Common myeloid progenitor, CD34-positive (primary cell): Measurements from ENCODE around the gene TMEM208.
A peak's percentile ranks its signal among the peaks of the same experiment; 100 is the strongest.

Experiments used
- CTCF ChIA-PET: fragments of 350-600 bp; sonication (Branson Sonifier 250); formaldehyde crosslinking; loops from one replicate; lab custom pipeline; 2021; ENCODE audit warnings: antibody characterized with exemption; lab: Charles Lee
- POLR2A ChIA-PET: fragments of 350-600 bp; sonication (Branson Sonifier 250); formaldehyde crosslinking; loops from one replicate; lab custom pipeline; 2021; ENCODE audit warnings: antibody characterized with exemption; lab: Charles Lee
- DNase-seq, 3 donors: peaks; one replicate each; pipeline versions ENCODE4 v3.0.0 to v3.0.0-alpha.2; 2013
- H3K27ac ChIP-seq, 2 experiments: 1 replicate in 1 of 2; 2 replicates in 1 of 2; pipeline ENCODE4 v1.7.0; 2013; ENCODE audit warnings: inconsistent platforms in 2 of 2, low read length in 2 of 2, mild to moderate bottlenecking in 2 of 2, low read depth in 1 of 2, moderate library complexity in 1 of 2; ENCODE audit not compliant: severe bottlenecking in 2 of 2, insufficient read depth in 1 of 2, poor library complexity in 1 of 2
- H3K27me3 ChIP-seq, 5 experiments: replicated peaks in 2 of 5; 1 replicate in 3 of 5; 2 replicates in 2 of 5; pipeline versions ENCODE4 v1.6.1 to v1.7.0; 2013; ENCODE audit warnings: low read length in 4 of 5, mild to moderate bottlenecking in 2 of 5, moderate library complexity in 2 of 5, inconsistent platforms in 1 of 5; ENCODE audit not compliant: insufficient read depth in 5 of 5, control insufficient read depth in 4 of 5
- H3K36me3 ChIP-seq, 4 experiments: 1 replicate in 2 of 4; 2 replicates in 2 of 4; pipeline versions ENCODE4 v1.6.1 to v1.7.0; 2013; ENCODE audit warnings: low read length in 3 of 4, control low read depth in 1 of 4, mild to moderate bottlenecking in 1 of 4; ENCODE audit not compliant: control insufficient read depth in 4 of 4, insufficient read depth in 4 of 4
- H3K4me1 ChIP-seq, 4 experiments: 1 replicate in 3 of 4; 2 replicates in 1 of 4; pipeline versions ENCODE4 v1.6.1 to v1.7.1; 2013; ENCODE audit warnings: low read length in 3 of 4, mild to moderate bottlenecking in 3 of 4, control low read depth in 1 of 4, inconsistent platforms in 1 of 4, moderate library complexity in 1 of 4; ENCODE audit not compliant: control insufficient read depth in 4 of 4, insufficient read depth in 4 of 4; ENCODE audit errors: control extremely low read depth in 1 of 4
- H3K4me3 ChIP-seq, 7 experiments: 1 replicate in 4 of 7; 2 replicates in 3 of 7; pipeline versions ENCODE4 v1.5.1 to v1.7.0; 2013; ENCODE audit warnings: mild to moderate bottlenecking in 7 of 7, low read length in 6 of 7, moderate library complexity in 6 of 7, inconsistent platforms in 2 of 7, low read depth in 2 of 7, control low read depth in 1 of 7; ENCODE audit not compliant: insufficient read depth in 4 of 7, control insufficient read depth in 1 of 7; ENCODE audit errors: extremely low read depth in 1 of 7
- H3K9me3 ChIP-seq, 5 experiments: 1 replicate in 4 of 5; 2 replicates in 1 of 5; pipeline versions ENCODE4 v1.6.1 to v1.7.1; 2013; ENCODE audit warnings: low read length in 4 of 5, mild to moderate bottlenecking in 2 of 5, inconsistent platforms in 1 of 5, low read depth in 1 of 5, moderate library complexity in 1 of 5; ENCODE audit not compliant: control insufficient read depth in 4 of 5, insufficient read depth in 2 of 5; ENCODE audit errors: control extremely low read depth in 1 of 5
- WGBS: methylation state at CpG from one replicate; pipeline ENCODE4 v1.1.5; 2013; ENCODE audit not compliant: insufficient coverage; 5-methylcytosine and 5-hydroxymethylcytosine counted together

TMEM208 gene

GRCh38 chr16:67191995-67192681, 34.8 kb upstream of the TMEM208 start, which contains the start of gene E2F4:
Gene E2F4, plus strand, starts transcription at chr16:67192155. Its CDS starts 73 bp downstream, at chr16:67192228.
- peaks cover 0 to 22% (median 19%) of the 10 kb centered on the region in 4 experiments for H3K4me1 ChIP-seq
- 0% methylated on average over 51 of the region's 54 CpGs for WGBS
- peak; percentile 91 to 96 (median 96) for DNase-seq
- CTCF ChIA-PET, result interaction anchor here (0.8 to 4.8 kb wide), 7 partner anchors 9 to 53 kb away, joined by 3 to 17 read pairs (median 5); partner anchors contain the start of gene MATCAP1
- peaks cover 0 to 1% (median 0%) of the 10 kb centered on the region in 5 experiments for H3K27me3 ChIP-seq
- POLR2A ChIA-PET, result interaction anchor here (1.5 kb wide), 1 partner anchor 30 kb away, joined by 3 read pairs; no protein-coding TSS in a partner anchor
- peaks cover 10 to 38% (median 35%) of the 10 kb centered on the region in 4 experiments for H3K36me3 ChIP-seq
- peak within 1 kb of the TSS; percentile 66 to 90 for H3K27ac ChIP-seq
- H3K9me3 ChIP-seq, result no peaks in the 10 kb centered on the region
- peak within 1 kb of the TSS; percentile 72 to 98 (median 91) for H3K4me3 ChIP-seq

GRCh38 chr16:67192781-67193361, 34.1 kb upstream of the TMEM208 start:
- H3K9me3 ChIP-seq, result no peaks in the 10 kb centered on the region
- H3K36me3 ChIP-seq, result peaks cover 14 to 45% (median 42%) of the 10 kb centered on the region in 4 experiments
- DNase-seq, result no peak
- H3K4me1 ChIP-seq, result peaks cover 0 to 22% (median 19%) of the 10 kb centered on the region in 4 experiments
- 34% methylated on average over 16 of the region's 17 CpGs for WGBS
- peaks cover 0 to 1% (median 0%) of the 10 kb centered on the region in 5 experiments for H3K27me3 ChIP-seq
- peak overlapping the region; percentile 66 to 90 for H3K27ac ChIP-seq
- ChIA-PET CTCF (interaction anchor here (0.8 to 4.8 kb wide), 10 partner anchors 10 to 250 kb away, joined by 3 to 17 read pairs (median 4); partner anchors contain the start of gene MATCAP1), POLR2A (interaction anchor here (1.5 kb wide), 1 partner anchor 30 kb away, joined by 3 read pairs; no protein-coding TSS in a partner anchor)
- H3K4me3 ChIP-seq, result peak overlapping the region; percentile 72 to 98 (median 91)

- Histone ChIP-seq H3K27ac (peak overlapping the region in 1 of 2 experiments; percentile 90), H3K4me3 (peak overlapping the region in 3 of 7 experiments; percentile 33 to 98 (median 97)), H3K27me3 (no peaks in the 10 kb centered on the region), H3K36me3 (peaks cover 17 to 52% (median 45%) of the 10 kb centered on the region in 4 experiments), H3K9me3 (no peaks in the 10 kb centered on the region), H3K4me1 (peaks cover 0 to 22% (median 20%) of the 10 kb centered on the region in 4 experiments)
- ChIA-PET POLR2A (no interaction called here), CTCF (interaction anchor here (0.9 to 4.8 kb wide), 11 partner anchors 8 to 251 kb away, joined by 3 to 17 read pairs (median 5); partner anchors contain the start of gene TMEM208)
- DNase-seq, result no peak
These were observed 33.4 kb upstream of the TMEM208 start for GRCh38 chr16:67193536-67193935.

- H3K9me3 ChIP-seq, result no peaks in the 10 kb centered on the region
- no peaks in the 10 kb centered on the region for H3K27me3 ChIP-seq
- 100% methylated on average over 3 of the region's 6 CpGs for WGBS
- H3K4me1 ChIP-seq, result peaks cover 0 to 22% (median 20%) of the 10 kb centered on the region in 4 experiments
- ChIA-PET POLR2A (no interaction called here), CTCF (interaction anchor here (1.0 to 4.8 kb wide), 8 partner anchors 9 to 251 kb away, joined by 3 to 17 read pairs (median 5); partner anchors contain the start of gene TMEM208)
- no peak overlapping the region for H3K4me3 ChIP-seq
- peak overlapping the region in 1 of 2 experiments; percentile 43 for H3K27ac ChIP-seq
- DNase-seq, result no peak
- peaks cover 17 to 52% (median 45%) of the 10 kb centered on the region in 4 experiments for H3K36me3 ChIP-seq
These were observed 32.7 kb upstream of the TMEM208 start for GRCh38 chr16:67194260-67194659.

GRCh38 chr16:67195676-67196075, 31.3 kb upstream of the TMEM208 start:
- Histone ChIP-seq H3K4me1 (peaks cover 0 to 22% (median 20%) of the 10 kb centered on the region in 4 experiments), H3K9me3 (no peaks in the 10 kb centered on the region), H3K27me3 (no peaks in the 10 kb centered on the region), H3K36me3 (peaks cover 17 to 60% (median 48%) of the 10 kb centered on the region in 4 experiments), H3K27ac (no peak overlapping the region), H3K4me3 (no peak overlapping the region)
- DNase-seq, result no peak
- POLR2A ChIA-PET, result no interaction called here
- WGBS, result 93% methylated on average over 3 of the region's 5 CpGs
- CTCF ChIA-PET, result interaction anchor here (0.6 to 4.8 kb wide), 6 partner anchors 9 to 242 kb away, joined by 3 to 17 read pairs (median 4); partner anchors contain the start of gene TMEM208

- CTCF ChIA-PET, result interaction anchor here (0.9 to 4.8 kb wide), 9 partner anchors 8 to 64 kb away, joined by 3 to 22 read pairs (median 7); no protein-coding TSS in a partner anchor
These were observed 30.0 kb upstream of the TMEM208 start for GRCh38 chr16:67196881-67197280.

More at GRCh38 chr16:67196881-67197280, 30.0 kb upstream of the TMEM208 start:
- Histone ChIP-seq H3K36me3 (peaks cover 17 to 68% (median 55%) of the 10 kb centered on the region in 4 experiments), H3K27me3 (no peaks in the 10 kb centered on the region), H3K27ac (no peak overlapping the region), H3K9me3 (no peaks in the 10 kb centered on the region), H3K4me1 (peaks cover 0 to 16% (median 15%) of the 10 kb centered on the region in 4 experiments), H3K4me3 (no peak overlapping the region)
- WGBS, result 80% methylated on average over 1 of the region's 1 CpG
- POLR2A ChIA-PET, result no interaction called here
- no peak for DNase-seq
